ENCODE results near the gene UCN.
A peak's percentile ranks its signal among the peaks of the same experiment; 100 is the strongest.

The UCN gene

GRCh38 chr2:27265536-27265870, 42.7 kb downstream of the UCN start:
- Histone ChIP-seq H3K4me3 (ENCODE audit: low read length) (no peak overlapping the region), H3K36me3 (ENCODE audit: control insufficient read depth, insufficient read depth, low read length, severe bottlenecking) (no peaks in the 10 kb centered on the region)

GRCh38 chr2:27264753-27265535, 43.3 kb downstream of the UCN start:
- Histone ChIP-seq H3K4me1 (ENCODE audit: control insufficient read depth, insufficient read depth, low read length) (peaks cover 2% of the 10 kb centered on the region), H3K27me3 (replicated peaks; ENCODE audit: control insufficient read depth, insufficient read depth, low read length) (peaks cover 66% of the 10 kb centered on the region), H3K9ac (ENCODE audit: low read length) (no peak overlapping the region), H3K9me3 (ENCODE audit: control insufficient read depth, low read length) (no peaks in the 10 kb centered on the region), H3K4me3 (ENCODE audit: low read length) (no peak overlapping the region), H3K36me3 (ENCODE audit: control insufficient read depth, insufficient read depth, low read length, severe bottlenecking) (no peaks in the 10 kb centered on the region)
- peak; percentile 65 for DNase-seq (ENCODE audit: low read depth)

More at GRCh38 chr2:27265536-27265870, 42.7 kb downstream of the UCN start:
- Histone ChIP-seq H3K27me3 (replicated peaks; ENCODE audit: control insufficient read depth, insufficient read depth, low read length) (peaks cover 61% of the 10 kb centered on the region), H3K9ac (ENCODE audit: low read length) (no peak overlapping the region), H3K4me1 (ENCODE audit: control insufficient read depth, insufficient read depth, low read length) (peaks cover 2% of the 10 kb centered on the region), H3K9me3 (ENCODE audit: control insufficient read depth, low read length) (no peaks in the 10 kb centered on the region)
- DNase-seq (ENCODE audit: low read depth), result no peak

- Histone ChIP-seq H3K4me3 (ENCODE audit: low read length) (no peak overlapping the region), H3K27me3 (replicated peaks; ENCODE audit: control insufficient read depth, insufficient read depth, low read length) (peaks cover 72% of the 10 kb centered on the region)
- DNase-seq (ENCODE audit: low read depth), result peak; percentile 33
Measured at GRCh38 chr2:27264253-27264752, 43.9 kb downstream of the UCN start.

GRCh38 chr2:27263287-27264252, 44.7 kb downstream of the UCN start:
- no peaks in the 10 kb centered on the region for H3K9me3 ChIP-seq (ENCODE audit: control insufficient read depth, low read length)
- no peak overlapping the region for H3K9ac ChIP-seq (ENCODE audit: low read length)

More at GRCh38 chr2:27264253-27264752, 43.9 kb downstream of the UCN start:
- H3K9me3 ChIP-seq (ENCODE audit: control insufficient read depth, low read length), result no peaks in the 10 kb centered on the region
- H3K9ac ChIP-seq (ENCODE audit: low read length), result no peak overlapping the region
- peaks cover 2% of the 10 kb centered on the region for H3K4me1 ChIP-seq (ENCODE audit: control insufficient read depth, insufficient read depth, low read length)
- H3K36me3 ChIP-seq (ENCODE audit: control insufficient read depth, insufficient read depth, low read length, severe bottlenecking), result no peaks in the 10 kb centered on the region

GRCh38 chr2:27262379-27263286, 45.6 kb downstream of the UCN start, which contains the start of gene SLC30A3:
TSS of gene SLC30A3 (minus strand) at chr2:27263047. CDS start at chr2:27262906, 141 bp downstream.
- H3K4me3 ChIP-seq (ENCODE audit: low read length), result peak within 1 kb of the TSS; percentile 67
- H3K27me3 ChIP-seq (replicated peaks; ENCODE audit: control insufficient read depth, insufficient read depth, low read length), result peaks cover 61% of the 10 kb centered on the region
- peak; percentile 75 for DNase-seq (ENCODE audit: low read depth)
- H3K9me3 ChIP-seq (ENCODE audit: control insufficient read depth, low read length), result no peaks in the 10 kb centered on the region
- H3K36me3 ChIP-seq (ENCODE audit: control insufficient read depth, insufficient read depth, low read length, severe bottlenecking), result no peaks in the 10 kb centered on the region
- H3K4me1 ChIP-seq (ENCODE audit: control insufficient read depth, insufficient read depth, low read length), result peaks cover 2% of the 10 kb centered on the region
- H3K9ac ChIP-seq (ENCODE audit: low read length), result no peak within 1 kb of the TSS

More at GRCh38 chr2:27263287-27264252, 44.7 kb downstream of the UCN start:
- H3K4me1 ChIP-seq (ENCODE audit: control insufficient read depth, insufficient read depth, low read length), result peaks cover 2% of the 10 kb centered on the region
- H3K4me3 ChIP-seq (ENCODE audit: low read length), result no peak overlapping the region
- H3K36me3 ChIP-seq (ENCODE audit: control insufficient read depth, insufficient read depth, low read length, severe bottlenecking), result no peaks in the 10 kb centered on the region
- H3K27me3 ChIP-seq (replicated peaks; ENCODE audit: control insufficient read depth, insufficient read depth, low read length), result peaks cover 67% of the 10 kb centered on the region
- DNase-seq (ENCODE audit: low read depth), result no peak

- peaks cover 2% of the 10 kb centered on the region for H3K4me1 ChIP-seq (ENCODE audit: control insufficient read depth, insufficient read depth, low read length)
- no peaks in the 10 kb centered on the region for H3K9me3 ChIP-seq (ENCODE audit: control insufficient read depth, low read length)
- H3K36me3 ChIP-seq (ENCODE audit: control insufficient read depth, insufficient read depth, low read length, severe bottlenecking), result no peaks in the 10 kb centered on the region
- no peak overlapping the region for H3K9ac ChIP-seq (ENCODE audit: low read length)
- no peak overlapping the region for H3K4me3 ChIP-seq (ENCODE audit: low read length)
- peaks cover 60% of the 10 kb centered on the region for H3K27me3 ChIP-seq (replicated peaks; ENCODE audit: control insufficient read depth, insufficient read depth, low read length)
- no peak for DNase-seq (ENCODE audit: low read depth)
Measured at GRCh38 chr2:27261926-27262298, 46.3 kb downstream of the UCN start.

GRCh38 chr2:27261241-27261925, 46.9 kb downstream of the UCN start:
- no peaks in the 10 kb centered on the region for H3K9me3 ChIP-seq (ENCODE audit: control insufficient read depth, low read length)
- peaks cover 54% of the 10 kb centered on the region for H3K27me3 ChIP-seq (replicated peaks; ENCODE audit: control insufficient read depth, insufficient read depth, low read length)
- no peaks in the 10 kb centered on the region for H3K36me3 ChIP-seq (ENCODE audit: control insufficient read depth, insufficient read depth, low read length, severe bottlenecking)
- DNase-seq (ENCODE audit: low read depth), result no peak
- H3K9ac ChIP-seq (ENCODE audit: low read length), result no peak overlapping the region
- H3K4me3 ChIP-seq (ENCODE audit: low read length), result no peak overlapping the region
- peaks cover 2% of the 10 kb centered on the region for H3K4me1 ChIP-seq (ENCODE audit: control insufficient read depth, insufficient read depth, low read length)

GRCh38 chr2:27258051-27258450, 50.2 kb downstream of the UCN start:
- peaks cover 25% of the 10 kb centered on the region for H3K27me3 ChIP-seq (replicated peaks; ENCODE audit: control insufficient read depth, insufficient read depth, low read length)
- no peak for DNase-seq (ENCODE audit: low read depth)
- peaks cover 16% of the 10 kb centered on the region for H3K4me1 ChIP-seq (ENCODE audit: control insufficient read depth, insufficient read depth, low read length)
- no peak overlapping the region for H3K9ac ChIP-seq (ENCODE audit: low read length)
- no peaks in the 10 kb centered on the region for H3K36me3 ChIP-seq (ENCODE audit: control insufficient read depth, insufficient read depth, low read length, severe bottlenecking)
- H3K9me3 ChIP-seq (ENCODE audit: control insufficient read depth, low read length), result no peaks in the 10 kb centered on the region
- H3K4me3 ChIP-seq (ENCODE audit: low read length), result no peak overlapping the region

Measured in adipocyte (in vitro differentiated cells).